Skeletal muscle tissue (tissue), 4 donors: ENCODE results near the gene EFCAB12. TPM values are rescaled to one million over a fixed set of nuclear protein-coding genes. Genes with fewer than 3 reads are reported as not detected.
"Not testable (repeated sequence)": the region's sequence is repeated elsewhere in the genome, so short reads cannot be mapped to it uniquely, and the experiment has no call there.

Experiments
- H3K27ac ChIP-seq: one replicate; pipeline ENCODE4 v1.7.0; 2013; ENCODE audit warnings: mild to moderate bottlenecking, low read depth, low read length, inconsistent platforms
- H3K27me3 ChIP-seq, 3 donors: one replicate each; pipeline ENCODE4 v1.7.0; 2013; ENCODE audit warnings: low read length in 3 of 3; ENCODE audit not compliant: control insufficient read depth in 3 of 3, insufficient read depth in 3 of 3
- H3K36me3 ChIP-seq, 3 donors: one replicate each; pipeline ENCODE4 v1.7.0; 2013; ENCODE audit warnings: low read length in 3 of 3; ENCODE audit not compliant: control insufficient read depth in 3 of 3, insufficient read depth in 3 of 3
- H3K4me1 ChIP-seq, 3 donors: one replicate each; pipeline ENCODE4 v1.7.0; 2013; ENCODE audit warnings: low read length in 3 of 3, mild to moderate bottlenecking in 3 of 3; ENCODE audit not compliant: control insufficient read depth in 3 of 3, insufficient read depth in 3 of 3
- H3K4me3 ChIP-seq, 3 donors: one replicate each; pipeline ENCODE4 v1.7.0; 2013; ENCODE audit warnings: low read length in 3 of 3
- H3K9ac ChIP-seq, 3 donors: one replicate each; pipeline ENCODE4 v1.7.0; 2013; ENCODE audit warnings: low read length in 3 of 3, mild to moderate bottlenecking in 3 of 3, moderate library complexity in 2 of 3, low read depth in 1 of 3
- H3K9me3 ChIP-seq, 3 donors: one replicate each; pipeline ENCODE4 v1.7.0; 2013; ENCODE audit warnings: low read length in 3 of 3; ENCODE audit not compliant: control insufficient read depth in 3 of 3
- total RNA-seq: library from RNA; depleted of rRNA; stranded (reverse); fragments of >200 nt; gene quantifications from one replicate; pipeline ENCODE4 v1.2.3, GENCODE V29; 2014
- donor health status: Osteomylitis.

The EFCAB12 gene
- total RNA-seq, 1 donor from 2014 or later, result not detected

- peaks cover 0 to 2% (median 0%) of the 10 kb centered on the region in 3 donors for H3K4me1 ChIP-seq
- no peaks in the 10 kb centered on the region for H3K27me3 ChIP-seq
- H3K27ac ChIP-seq, result no peak overlapping the region
- no peaks in the 10 kb centered on the region for H3K9me3 ChIP-seq
- no peak overlapping the region for H3K4me3 ChIP-seq
- H3K9ac ChIP-seq, result no peak overlapping the region
- no peaks in the 10 kb centered on the region for H3K36me3 ChIP-seq
Observed at GRCh38 chr3:129415830-129416229, 12.6 kb downstream of the EFCAB12 start.

GRCh38 chr3:129415378-129415777 lies 13.1 kb downstream of the EFCAB12 start:
- no peaks in the 10 kb centered on the region for H3K27me3 ChIP-seq
- no peak overlapping the region for H3K27ac ChIP-seq
- H3K4me3 ChIP-seq, result no peak overlapping the region
- no peak overlapping the region for H3K9ac ChIP-seq
- H3K9me3 ChIP-seq, result no peaks in the 10 kb centered on the region
- peaks cover 0 to 2% (median 0%) of the 10 kb centered on the region in 3 donors for H3K4me1 ChIP-seq
- no peaks in the 10 kb centered on the region for H3K36me3 ChIP-seq

- Histone ChIP-seq H3K27ac (no peak overlapping the region), H3K36me3 (no peaks in the 10 kb centered on the region), H3K9ac (no peak overlapping the region)
Observed at GRCh38 chr3:129413687-129414506, 14.5 kb downstream of the EFCAB12 start.

GRCh38 chr3:129413238-129413637 lies 15.2 kb downstream of the EFCAB12 start:
- H3K9me3 ChIP-seq, result not testable (repeated sequence)

More at GRCh38 chr3:129413687-129414506, 14.5 kb downstream of the EFCAB12 start:
- Histone ChIP-seq H3K9me3 (no peaks in the 10 kb centered on the region), H3K4me3 (no peak overlapping the region), H3K4me1 (peaks cover 0 to 2% (median 0%) of the 10 kb centered on the region in 3 donors), H3K27me3 (no peaks in the 10 kb centered on the region)

GRCh38 chr3:129412542-129413198 lies 15.8 kb downstream of the EFCAB12 start:
- Histone ChIP-seq H3K9ac (no peak overlapping the region), H3K27me3 (no peaks in the 10 kb centered on the region), H3K9me3 (no peaks in the 10 kb centered on the region), H3K4me3 (no peak overlapping the region), H3K27ac (no peak overlapping the region), H3K4me1 (peaks cover 0 to under 1% (median 0%) of the 10 kb centered on the region in 3 donors), H3K36me3 (no peaks in the 10 kb centered on the region)

More at GRCh38 chr3:129413238-129413637, 15.2 kb downstream of the EFCAB12 start:
- H3K4me3 ChIP-seq, H3K27me3 ChIP-seq, H3K27ac ChIP-seq, H3K9ac ChIP-seq, H3K4me1 ChIP-seq, H3K36me3 ChIP-seq: not testable (repeated sequence)

- no peaks in the 10 kb centered on the region for H3K9me3 ChIP-seq
Observed at GRCh38 chr3:129410971-129411370, 17.5 kb downstream of the EFCAB12 start.

GRCh38 chr3:129409541-129409940 lies 18.9 kb downstream of the EFCAB12 start:
- no peak overlapping the region for H3K4me3 ChIP-seq
- no peak overlapping the region for H3K27ac ChIP-seq
- H3K27me3 ChIP-seq, result no peaks in the 10 kb centered on the region
- H3K9ac ChIP-seq, result no peak overlapping the region
- no peaks in the 10 kb centered on the region for H3K9me3 ChIP-seq
- no peaks in the 10 kb centered on the region for H3K36me3 ChIP-seq
- H3K4me1 ChIP-seq, result no peaks in the 10 kb centered on the region

More at GRCh38 chr3:129410971-129411370, 17.5 kb downstream of the EFCAB12 start:
- Histone ChIP-seq H3K27me3 (no peaks in the 10 kb centered on the region), H3K4me3 (no peak overlapping the region), H3K9ac (no peak overlapping the region), H3K36me3 (no peaks in the 10 kb centered on the region), H3K27ac (no peak overlapping the region), H3K4me1 (no peaks in the 10 kb centered on the region)

- H3K27me3 ChIP-seq, result no peaks in the 10 kb centered on the region
- H3K27ac ChIP-seq, result no peak overlapping the region
- H3K36me3 ChIP-seq, result no peaks in the 10 kb centered on the region
Observed at GRCh38 chr3:129404610-129405009, 23.8 kb downstream of the EFCAB12 start.

GRCh38 chr3:129404130-129404529 lies 24.3 kb downstream of the EFCAB12 start:
- H3K4me1 ChIP-seq, result peaks cover 0 to 6% (median 0%) of the 10 kb centered on the region in 3 donors
- H3K36me3 ChIP-seq, result no peaks in the 10 kb centered on the region
- H3K27me3 ChIP-seq, result no peaks in the 10 kb centered on the region
- no peaks in the 10 kb centered on the region for H3K9me3 ChIP-seq
- H3K27ac ChIP-seq, result no peak overlapping the region
- no peak overlapping the region for H3K9ac ChIP-seq
- no peak overlapping the region for H3K4me3 ChIP-seq

More at GRCh38 chr3:129404610-129405009, 23.8 kb downstream of the EFCAB12 start:
- Histone ChIP-seq H3K9me3 (no peaks in the 10 kb centered on the region), H3K4me3 (no peak overlapping the region), H3K9ac (no peak overlapping the region), H3K4me1 (peaks cover 0 to 4% (median 0%) of the 10 kb centered on the region in 3 donors)

GRCh38 chr3:129403450-129403849 lies 25.0 kb downstream of the EFCAB12 start:
- no peaks in the 10 kb centered on the region for H3K27me3 ChIP-seq
- H3K4me3 ChIP-seq, result no peak overlapping the region
- H3K4me1 ChIP-seq, result peaks cover 4 to 9% (median 5%) of the 10 kb centered on the region in 3 donors
- H3K9ac ChIP-seq, result no peak overlapping the region
- H3K36me3 ChIP-seq, result no peaks in the 10 kb centered on the region
- H3K9me3 ChIP-seq, result no peaks in the 10 kb centered on the region
- no peak overlapping the region for H3K27ac ChIP-seq
